H1 (cell line): ENCODE results near the gene HMG20A. TPM values are rescaled to one million over a fixed set of nuclear protein-coding genes. Genes with fewer than 3 reads are reported as not detected.

ENCODE experiments used
- GABPA ChIP-seq: IDR thresholded peaks from 2 replicates; pipeline ENCODE4 v1.6.1; 2011; ENCODE audit warnings: mild to moderate bottlenecking, low read length, moderate library complexity, borderline replicate concordance; ENCODE audit not compliant: insufficient read depth
- JUND ChIP-seq: IDR thresholded peaks from 2 replicates; pipeline ENCODE4 v1.6.1; 2011; ENCODE audit warnings: mild to moderate bottlenecking, improper control_type of control experiment, low read length
- TBP ChIP-seq: IDR thresholded peaks from 2 replicates; pipeline ENCODE4 v1.6.1; 2011; ENCODE audit warnings: low read depth, low read length, improper control_type of control experiment
- polyA plus RNA-seq, 7 experiments: library from polyadenylated mRNA; depleted of rRNA in 3 of 7; stranded (reverse) in 5 of 7; unstranded in 2 of 7; fragments of >200 nt in 5 of 7; fragments of 200-250 nt in 2 of 7; gene quantifications; 1 replicate in 5 of 7; 2 replicates in 1 of 7; 4 replicates in 1 of 7; pipeline versions ENCODE4 v1.2.1 to v1.2.3, GENCODE V29; 2011 to 2013; ENCODE audit warnings: missing spikeins in 2 of 7, mixed read lengths in 2 of 7
- total RNA-seq: library from RNA; stranded (reverse); fragmentation: NEBNext Ultra II Directional; extraction: Animal tissue kit (Norgen Biotek cat#: 25700); gene quantifications from 2 replicates; pipeline ENCODE4 v1.2.1, GENCODE V29; 2021
- TF ChIP-seq, protein P1 (sequence below): IDR thresholded peaks from 2 replicates; pipeline ENCODE4 v1.6.1; 2011; ENCODE audit warnings: low read length, improper control_type of control experiment

Gene HMG20A
- total and polyA plus RNA-seq, 2 of the 8 experiments (the other 6 are each of a cell fraction or from before 2014, with no cell fraction given): 52.1 to 59.7 TPM

DNA sequence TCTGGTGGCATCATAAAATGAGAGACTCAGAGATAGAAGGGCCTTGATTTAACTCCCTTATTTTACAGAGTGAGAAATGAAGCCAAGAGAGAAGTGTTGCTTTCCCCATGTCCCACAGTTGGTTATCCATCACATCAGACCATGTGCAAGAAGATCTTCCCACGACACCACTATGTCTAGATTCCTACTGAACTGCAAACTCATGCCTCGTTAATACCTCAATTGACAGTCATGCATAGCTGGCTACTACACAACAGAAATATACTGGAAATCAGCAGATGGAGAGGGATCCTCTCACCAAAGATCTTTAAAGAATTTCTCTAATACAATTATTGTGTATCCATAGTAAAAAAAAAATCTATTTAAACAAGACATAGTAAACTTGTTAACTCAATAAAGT, 34.1 kb upstream of the HMG20A start (continued):
- TF ChIP-seq JUND (no peak), TBP (no peak), GABPA (no peak)
- TF ChIP-seq, protein P1, sequence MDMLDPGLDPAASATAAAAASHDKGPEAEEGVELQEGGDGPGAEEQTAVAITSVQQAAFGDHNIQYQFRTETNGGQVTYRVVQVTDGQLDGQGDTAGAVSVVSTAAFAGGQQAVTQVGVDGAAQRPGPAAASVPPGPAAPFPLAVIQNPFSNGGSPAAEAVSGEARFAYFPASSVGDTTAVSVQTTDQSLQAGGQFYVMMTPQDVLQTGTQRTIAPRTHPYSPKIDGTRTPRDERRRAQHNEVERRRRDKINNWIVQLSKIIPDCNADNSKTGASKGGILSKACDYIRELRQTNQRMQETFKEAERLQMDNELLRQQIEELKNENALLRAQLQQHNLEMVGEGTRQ: no peak
- TF ChIP-seq, all 59 proteins: peak for 0
